Large intestine (tissue), 3 donors: ENCODE data around the gene SPAG9. TPM values are rescaled to one million over a fixed set of nuclear protein-coding genes. Genes with fewer than 3 reads are reported as not detected.
A peak's percentile ranks its signal among the peaks of the same experiment; 100 is the strongest.
"Not testable (repeated sequence)": the region's sequence is repeated elsewhere in the genome, so short reads cannot be mapped to it uniquely, and the experiment has no call there.

Experiments used
- DNase-seq, 2 donors: peaks; one replicate each; pipeline versions ENCODE4 v3.0.0 to v3.0.0-alpha.2; 2013
- H3K27ac ChIP-seq: one replicate; pipeline ENCODE4 v1.5.1; 2013; ENCODE audit warnings: low read length
- H3K27me3 ChIP-seq: 2 replicates; pipeline ENCODE4 v1.6.1; 2013; ENCODE audit warnings: low read length; ENCODE audit not compliant: control insufficient read depth, insufficient read depth
- H3K36me3 ChIP-seq: 2 replicates; pipeline ENCODE4 v1.6.1; 2013; ENCODE audit warnings: low read length; ENCODE audit not compliant: control insufficient read depth, insufficient read depth
- H3K4me1 ChIP-seq: one replicate; pipeline ENCODE4 v1.6.1; 2013; ENCODE audit warnings: low read length; ENCODE audit not compliant: control insufficient read depth, insufficient read depth
- H3K4me3 ChIP-seq: one replicate; pipeline ENCODE4 v1.5.1; 2013; ENCODE audit warnings: low read length
- H3K9me3 ChIP-seq: one replicate; pipeline ENCODE4 v1.6.1; 2013; ENCODE audit warnings: mild to moderate bottlenecking, low read depth, low read length, moderate library complexity; ENCODE audit not compliant: control insufficient read depth
- WGBS: methylation state at CpG from one replicate; pipeline ENCODE4 v1.1.5; 2013; ENCODE audit warnings: low lambda C conversion rate; ENCODE audit not compliant: insufficient coverage; 5-methylcytosine and 5-hydroxymethylcytosine counted together
- polyA plus RNA-seq: library from polyadenylated mRNA; unstranded; fragments of 120-200 nt; gene quantifications from one replicate; pipeline ENCODE4 v1.2.1, GENCODE V29; 2013

Gene SPAG9
- polyA plus RNA-seq, 1 donor, result 68.2 TPM

DNA sequence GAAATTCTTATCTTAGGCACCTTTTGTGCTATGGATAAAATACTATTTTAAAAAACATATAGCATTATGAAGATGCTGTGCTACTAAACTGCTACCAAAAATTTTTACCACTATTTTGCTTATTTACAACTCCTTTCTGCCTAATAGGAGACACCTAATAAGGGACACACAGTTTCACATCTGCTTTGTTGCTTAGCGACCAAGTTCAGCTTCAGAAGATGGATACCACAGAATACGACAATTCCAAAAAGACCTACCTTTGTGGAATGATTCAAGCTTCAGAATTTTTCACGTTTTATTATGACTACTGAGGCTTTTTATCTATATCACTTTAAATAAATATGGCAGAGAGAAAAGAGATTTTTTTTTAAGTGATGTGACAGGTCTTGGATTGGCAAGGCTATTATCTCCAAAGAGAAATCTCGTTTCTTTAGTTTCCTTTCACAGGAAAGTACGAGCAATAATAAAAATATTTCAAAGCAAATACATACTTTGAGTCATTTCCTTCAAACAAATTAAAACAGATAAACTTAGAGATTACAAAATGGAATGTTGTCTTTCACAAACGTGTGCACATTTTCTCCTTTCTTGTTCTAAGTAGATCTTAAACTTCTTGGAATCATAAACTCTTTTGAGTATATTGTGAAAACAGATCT, 35.4 kb downstream of the SPAG9 start:
- H3K4me1 ChIP-seq, result no peaks in the 10 kb centered on the region
- DNase-seq, result no peak

GRCh38 chr17:51083981-51084380, 36.7 kb downstream of the SPAG9 start:
- WGBS, result no CpG with 5 or more reads among the region's 1 CpG
- Histone ChIP-seq H3K27me3 (no peaks in the 10 kb centered on the region), H3K36me3 (peaks cover 5% of the 10 kb centered on the region), H3K9me3 (no peaks in the 10 kb centered on the region), H3K4me3 (no peak overlapping the region), H3K27ac (no peak overlapping the region), H3K4me1 (no peaks in the 10 kb centered on the region)
- DNase-seq, result no peak

More for the DNA sequence above, 35.4 kb downstream of the SPAG9 start:
- Histone ChIP-seq H3K27me3 (no peaks in the 10 kb centered on the region), H3K27ac (no peak overlapping the region), H3K36me3 (no peaks in the 10 kb centered on the region), H3K4me3 (no peak overlapping the region), H3K9me3 (no peaks in the 10 kb centered on the region)
- 17% methylated on average over 1 of the region's 6 CpGs for WGBS

GRCh38 chr17:51083364-51083763, 37.3 kb downstream of the SPAG9 start:
- not testable (repeated sequence) for DNase-seq, H3K9me3 ChIP-seq, H3K4me1 ChIP-seq, H3K27ac ChIP-seq, H3K27me3 ChIP-seq, H3K4me3 ChIP-seq, H3K36me3 ChIP-seq
- 100% methylated on average over 1 of the region's 7 CpGs for WGBS

GRCh38 chr17:51079049-51079448, 41.6 kb downstream of the SPAG9 start:
- no peak for DNase-seq
- H3K9me3 ChIP-seq, result no peaks in the 10 kb centered on the region
- H3K36me3 ChIP-seq, result peaks cover 29% of the 10 kb centered on the region
- no peak overlapping the region for H3K4me3 ChIP-seq
- WGBS, result no CpG with 5 or more reads among the region's 5 CpGs
- H3K4me1 ChIP-seq, result no peaks in the 10 kb centered on the region
- no peak overlapping the region for H3K27ac ChIP-seq
- H3K27me3 ChIP-seq, result no peaks in the 10 kb centered on the region

GRCh38 chr17:51078009-51078592, 42.6 kb downstream of the SPAG9 start:
- H3K27ac ChIP-seq, result no peak overlapping the region
- H3K36me3 ChIP-seq, result peaks cover 29% of the 10 kb centered on the region
- no peak for DNase-seq
- H3K4me3 ChIP-seq, result no peak overlapping the region
- no peaks in the 10 kb centered on the region for H3K27me3 ChIP-seq
- H3K9me3 ChIP-seq, result no peaks in the 10 kb centered on the region
- whole genome bisulfite sequencing, result 100% methylated on average over 2 of the region's 5 CpGs
- no peaks in the 10 kb centered on the region for H3K4me1 ChIP-seq

DNA sequence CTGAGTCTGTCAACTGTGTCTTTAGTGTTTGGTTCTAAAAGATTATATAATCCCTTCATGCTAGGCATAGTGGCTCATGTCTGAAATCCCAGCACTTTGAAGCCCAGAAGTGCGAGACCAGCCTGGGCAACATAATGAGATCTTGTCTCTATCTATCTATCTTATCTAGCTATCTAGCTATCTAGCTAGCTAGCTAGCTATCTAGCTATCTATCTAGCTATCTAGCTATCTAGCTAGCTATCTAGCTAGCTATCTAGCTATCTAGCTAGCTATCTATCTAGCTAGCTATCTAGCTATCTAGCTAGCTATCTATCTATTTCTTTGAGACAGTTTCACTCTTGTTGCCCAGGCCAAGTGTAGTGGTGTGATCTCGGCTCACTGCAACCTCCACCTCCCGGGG, 43.8 kb downstream of the SPAG9 start:
- H3K4me1 ChIP-seq, result no peaks in the 10 kb centered on the region
- WGBS, result no CpG with 5 or more reads among the region's 3 CpGs
- peaks cover 29% of the 10 kb centered on the region for H3K36me3 ChIP-seq
- H3K4me3 ChIP-seq, result no peak overlapping the region
- DNase-seq, result no peak
- H3K27ac ChIP-seq, result no peak overlapping the region
- H3K27me3 ChIP-seq, result no peaks in the 10 kb centered on the region
- no peaks in the 10 kb centered on the region for H3K9me3 ChIP-seq

DNA sequence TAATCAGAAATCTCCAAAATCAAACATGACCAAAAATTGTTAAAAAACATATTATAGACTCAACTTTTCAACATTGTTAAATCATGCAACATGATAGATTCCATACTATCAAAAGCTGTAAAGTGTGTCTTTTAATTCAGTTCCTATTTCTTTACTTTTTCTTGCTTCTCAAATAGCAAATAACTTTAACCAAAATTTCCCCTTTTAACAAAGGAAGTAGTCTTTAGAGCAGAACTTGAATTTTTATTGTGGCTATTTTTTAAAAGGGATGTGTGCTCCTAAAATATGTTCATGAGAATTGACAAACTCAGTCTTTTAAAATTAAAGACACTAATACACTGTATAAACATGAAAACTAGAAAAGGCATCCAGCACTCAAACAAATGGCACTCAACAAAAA, 49.1 kb downstream of the SPAG9 start:
- DNase-seq, result no peak
- Histone ChIP-seq H3K36me3 (peaks cover 8% of the 10 kb centered on the region), H3K27ac (no peak overlapping the region), H3K9me3 (no peaks in the 10 kb centered on the region), H3K27me3 (no peaks in the 10 kb centered on the region), H3K4me3 (no peak overlapping the region), H3K4me1 (no peaks in the 10 kb centered on the region)

DNA sequence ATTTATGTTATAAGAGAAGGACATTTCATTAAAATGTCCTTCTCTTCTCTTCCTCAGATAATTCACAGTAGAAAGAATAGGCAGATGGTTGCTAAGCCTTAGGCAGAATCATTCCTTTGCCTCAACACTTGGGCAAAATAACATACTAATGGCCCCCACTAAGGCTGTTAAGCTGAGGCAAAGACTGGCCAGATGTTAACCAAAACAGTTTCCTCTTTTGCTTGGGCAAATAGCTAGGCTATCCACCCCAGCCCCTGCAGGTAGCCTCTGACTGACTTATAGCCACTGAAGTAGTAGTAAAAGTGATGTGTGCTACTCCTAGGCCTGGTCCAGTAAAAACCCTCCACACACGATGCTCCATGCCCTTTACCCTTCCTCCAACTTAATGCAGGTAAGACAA, 55.2 kb downstream of the SPAG9 start:
- WGBS, result no CpG with 5 or more reads among the region's 1 CpG
- no peak overlapping the region for H3K4me3 ChIP-seq
- no peaks in the 10 kb centered on the region for H3K9me3 ChIP-seq
- no peak overlapping the region for H3K27ac ChIP-seq
- peaks cover 3% of the 10 kb centered on the region for H3K36me3 ChIP-seq
- H3K4me1 ChIP-seq, result peaks cover 2% of the 10 kb centered on the region
- H3K27me3 ChIP-seq, result no peaks in the 10 kb centered on the region
- DNase-seq, result no peak

DNA sequence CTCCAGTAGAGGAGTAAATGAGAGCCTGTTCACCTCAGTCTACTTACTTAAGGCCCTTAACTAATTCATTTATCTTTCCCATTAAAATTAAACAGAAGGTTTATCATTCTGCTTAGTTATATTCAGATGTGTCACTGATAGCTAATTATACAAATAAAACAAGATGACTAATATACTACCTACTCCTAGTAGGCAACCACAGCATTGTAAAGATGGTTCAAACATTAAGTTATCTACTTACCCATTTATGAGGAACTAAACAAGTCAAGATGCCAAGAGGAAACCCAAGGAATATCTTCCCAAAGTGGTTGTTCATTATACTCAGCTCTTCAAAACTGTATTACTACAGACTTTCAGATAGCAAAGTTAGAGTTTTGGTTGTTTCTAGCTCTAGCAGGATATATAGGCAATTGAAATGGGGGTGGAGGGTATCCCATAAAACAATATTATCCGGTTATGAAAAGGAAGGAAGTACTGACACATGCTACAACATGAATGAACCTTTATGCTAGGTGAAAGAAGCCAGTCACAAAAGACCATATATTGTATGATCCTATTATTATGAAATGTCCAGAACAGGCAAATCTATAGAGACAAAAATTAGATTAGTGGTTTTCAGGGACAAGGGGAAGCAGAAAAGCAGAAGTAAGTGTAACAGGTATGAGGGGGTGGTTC, 56.5 kb downstream of the SPAG9 start:
- Histone ChIP-seq H3K4me3 (no peak overlapping the region), H3K36me3 (peaks cover 3% of the 10 kb centered on the region), H3K9me3 (no peaks in the 10 kb centered on the region), H3K27me3 (no peaks in the 10 kb centered on the region), H3K4me1 (peaks cover 2% of the 10 kb centered on the region), H3K27ac (no peak overlapping the region)
- 80% methylated on average over 1 of the region's 1 CpG for WGBS
- no peak for DNase-seq

- H3K4me1 ChIP-seq, result peaks cover 10% of the 10 kb centered on the region
- H3K36me3 ChIP-seq, result no peaks in the 10 kb centered on the region
- 83% methylated on average over 1 of the region's 5 CpGs for WGBS
- H3K27ac ChIP-seq, result no peak overlapping the region
- H3K27me3 ChIP-seq, result no peaks in the 10 kb centered on the region
- H3K4me3 ChIP-seq, result no peak overlapping the region
- DNase-seq, result peak; percentile 17 to 43
- H3K9me3 ChIP-seq, result no peaks in the 10 kb centered on the region
These were observed 60.3 kb downstream of the SPAG9 start for GRCh38 chr17:51060396-51060795.
